GM18517 (cell line): ENCODE measurements around the gene TCF3.

ENCODE experiments used
- ATAC-seq: cut with Tn5 transposase; IDR thresholded peaks from one replicate; pipeline ENCODE4 v1.9.1; 2021; ENCODE audit warnings: mild to moderate bottlenecking, moderate library complexity; ENCODE audit not compliant: unreplicated experiment

TCF3 gene

DNA sequence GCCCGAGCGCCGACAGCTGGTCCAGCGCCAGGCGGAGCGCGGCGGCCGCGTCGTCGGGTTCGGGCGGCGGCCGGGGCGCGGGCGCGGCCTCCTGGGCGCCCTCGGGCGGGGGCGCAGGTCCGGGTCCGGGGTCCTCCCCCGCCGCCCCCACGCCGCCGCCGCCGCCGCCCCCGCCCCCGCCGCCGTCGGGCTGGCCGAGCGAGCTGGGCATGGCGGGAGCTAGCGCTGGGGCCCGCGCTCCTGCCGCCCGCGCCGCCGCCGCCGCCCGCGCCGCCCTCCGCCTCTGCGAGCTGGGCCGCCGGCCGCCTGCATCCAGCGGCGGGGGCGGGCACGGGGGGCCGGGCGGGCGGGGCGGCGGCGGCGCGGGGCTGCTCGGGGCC lies 84.6 kb downstream of the TCF3 start:
- no peak for ATAC-seq

GRCh38 chr19:1567116-1567847 lies 85.1 kb downstream of the TCF3 start:
- no peak for ATAC-seq

DNA sequence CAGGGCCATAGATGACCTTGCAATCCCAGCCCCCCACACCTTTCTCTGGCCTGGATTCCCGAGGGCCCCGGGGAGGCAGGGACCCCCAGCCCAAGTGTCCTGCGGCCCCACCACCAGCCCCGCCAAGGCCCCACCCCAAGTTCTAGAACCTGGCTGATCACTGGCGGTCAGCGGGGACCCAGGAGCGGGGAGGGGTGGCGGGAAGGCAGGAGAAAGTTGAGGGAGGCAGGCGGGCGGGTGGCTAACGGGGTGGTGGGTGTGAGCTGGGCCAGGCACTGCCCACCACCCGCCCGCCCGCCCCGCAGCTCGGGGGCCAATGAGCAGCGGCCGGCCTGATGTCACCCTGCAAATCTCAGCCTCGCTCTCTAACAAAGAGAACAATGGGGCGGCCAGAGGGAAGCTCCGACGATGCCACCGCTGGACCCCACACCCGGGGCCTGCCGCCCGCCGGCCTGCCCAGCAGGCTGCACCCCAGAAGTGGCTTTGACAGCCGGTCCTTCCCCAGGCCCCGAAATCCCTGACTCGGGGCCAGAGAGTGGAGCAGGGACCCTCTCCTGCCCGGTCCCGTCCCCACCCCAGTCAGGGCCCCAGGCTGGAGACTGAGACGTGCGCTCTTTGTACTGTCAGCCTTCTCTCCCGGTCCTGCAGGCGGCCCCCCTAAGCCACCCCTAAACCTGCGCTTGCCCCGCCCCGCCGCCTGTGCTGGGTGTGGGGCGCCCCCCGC lies 85.9 kb downstream of the TCF3 start:
- no peak for ATAC-seq

GRCh38 chr19:1563251-1563650 lies 89.2 kb downstream of the TCF3 start:
- no peak for ATAC-seq

GRCh38 chr19:1561236-1561842 lies 91.1 kb downstream of the TCF3 start:
- ATAC-seq: no peak

DNA sequence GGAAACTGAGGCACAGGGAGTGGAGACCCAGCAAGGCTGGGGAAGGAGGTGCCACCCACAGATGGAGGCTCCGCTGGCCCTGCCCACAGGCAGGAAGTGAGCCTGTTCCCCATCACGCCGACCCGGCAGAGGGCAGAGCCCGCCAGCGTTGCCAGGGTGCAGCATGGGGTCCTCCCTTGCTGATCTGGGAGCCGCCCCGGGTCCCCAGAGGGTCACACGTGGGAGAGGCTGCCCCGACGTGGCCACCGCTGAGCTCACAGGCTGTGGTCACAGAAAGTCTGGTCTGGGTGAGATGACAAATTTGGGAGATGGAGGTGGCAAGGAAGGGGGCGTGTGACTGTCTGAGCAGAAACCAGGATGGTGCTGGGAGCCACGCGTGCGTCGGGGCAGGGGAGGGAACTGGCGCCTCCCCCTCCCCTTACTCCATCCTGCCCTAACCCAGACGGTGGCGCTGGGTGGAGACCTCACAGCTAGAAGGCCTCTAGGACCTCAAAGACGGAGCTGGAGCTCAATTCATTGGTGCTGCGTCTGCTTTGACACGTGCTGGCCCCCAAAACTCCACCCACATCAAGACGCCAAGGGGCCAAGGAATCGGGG lies 92.0 kb downstream of the TCF3 start:
- no peak for ATAC-seq
